H1 (cell line): ENCODE results near the gene FHL2. TPM values are rescaled to one million over a fixed set of nuclear protein-coding genes. Genes with fewer than 3 reads are reported as not detected.

Source experiments
- CTCF ChIA-PET: fragments of 300-600 bp; sonication (Branson Sonifier 250); formaldehyde crosslinking; loops from one replicate; lab custom pipeline; 2021; ENCODE audit not compliant: partially characterized antibody; lab: Charles Lee
- POLR2A ChIA-PET: fragments of 300-600 bp; sonication (Branson Sonifier 250); formaldehyde crosslinking; loops from one replicate; lab custom pipeline; 2021; ENCODE audit warnings: inconsistent platforms; ENCODE audit not compliant: partially characterized antibody; lab: Charles Lee
- DNase-seq, 2 experiments: peaks; one replicate each; pipeline versions ENCODE4 v3.0.0 to v3.0.0-alpha.2; 2010 to 2022; ENCODE audit warnings: low spot score in 2 of 2, low read depth in 1 of 2, mixed read lengths in 1 of 2
- FAIRE-seq: peaks from 2 replicates; lab custom pipeline; 2011; peaks lifted over from hg19 to GRCh38; lab: Jason Lieb, UNC
- H2AFZ ChIP-seq: 2 replicates; pipeline ENCODE4 v1.8.1; 2012; ENCODE audit warnings: low read length, inconsistent platforms
- H2AK5ac ChIP-seq: 2 replicates; pipeline ENCODE4 v1.6.1; 2013; ENCODE audit warnings: low read depth, low read length
- H2BK120ac ChIP-seq: replicated peaks from 2 replicates; pipeline ENCODE3; 2013; ENCODE audit warnings: low read depth, low read length, inconsistent platforms
- H2BK12ac ChIP-seq: 2 replicates; pipeline ENCODE4 v1.6.1; 2013; ENCODE audit warnings: low read depth, low read length
- H2BK15ac ChIP-seq: 2 replicates; pipeline ENCODE4 v1.6.1; 2013; ENCODE audit warnings: low read length
- H2BK20ac ChIP-seq: 2 replicates; pipeline ENCODE4 v1.6.1; 2013; ENCODE audit warnings: low read length
- H2BK5ac ChIP-seq: 2 replicates; pipeline ENCODE4 v1.6.1; 2013; ENCODE audit warnings: low read depth, low read length
- H3K14ac ChIP-seq: 2 replicates; pipeline ENCODE4 v1.6.1; 2013; ENCODE audit warnings: inconsistent platforms; ENCODE audit not compliant: insufficient read length
- H3K18ac ChIP-seq: 2 replicates; pipeline ENCODE4 v1.6.1; 2013; ENCODE audit warnings: low read length; ENCODE audit errors: extremely low read depth
- H3K23ac ChIP-seq: 2 replicates; pipeline ENCODE4 v1.6.1; 2013; ENCODE audit warnings: inconsistent platforms; ENCODE audit not compliant: insufficient read length
- H3K23me2 ChIP-seq: 2 replicates; pipeline ENCODE4 v1.6.1; 2013; ENCODE audit warnings: low read depth, low read length
- H3K27ac ChIP-seq: 2 replicates; pipeline ENCODE4 v1.6.1; 2011; ENCODE audit warnings: low read depth, low read length, inconsistent platforms
- H3K27me3 ChIP-seq, 4 experiments: replicated peaks in 1 of 4; 1 replicate in 1 of 4; 2 replicates in 3 of 4; pipeline versions ENCODE4 v1.6.1 to v1.8.1; 2011 to 2013; ENCODE audit warnings: low read length in 3 of 4, mild to moderate bottlenecking in 3 of 4, inconsistent platforms in 2 of 4, mixed read lengths in 2 of 4, moderate library complexity in 1 of 4; ENCODE audit not compliant: control insufficient read depth in 3 of 4, insufficient read depth in 3 of 4; ENCODE audit errors: extremely low read depth in 1 of 4
- H3K36me3 ChIP-seq, 4 experiments: 2 replicates each; pipeline versions ENCODE4 v1.6.1 to v1.8.1; 2011 to 2013; ENCODE audit warnings: mild to moderate bottlenecking in 4 of 4, low read length in 3 of 4, moderate library complexity in 2 of 4, control low read depth in 1 of 4, inconsistent platforms in 1 of 4; ENCODE audit not compliant: insufficient read depth in 4 of 4, control insufficient read depth in 2 of 4
- H3K4ac ChIP-seq: replicated peaks from 2 replicates; pipeline ENCODE3; 2013; ENCODE audit warnings: low read length, low read depth, mixed read lengths, inconsistent platforms; ENCODE audit not compliant: insufficient read length
- H3K4me1 ChIP-seq, 4 experiments: replicated peaks in 1 of 4; 1 replicate in 1 of 4; 2 replicates in 3 of 4; pipeline versions ENCODE4 v1.6.1 to v1.8.1; 2011 to 2013; ENCODE audit warnings: low read length in 3 of 4, inconsistent platforms in 2 of 4, mixed read lengths in 1 of 4; ENCODE audit not compliant: insufficient read depth in 4 of 4, control insufficient read depth in 3 of 4
- H3K4me2 ChIP-seq, 2 experiments: 2 replicates each; pipeline versions ENCODE4 v1.6.1 to v1.8.1; 2011 to 2013; ENCODE audit warnings: low read depth in 2 of 2, low read length in 2 of 2, control low read depth in 1 of 2, inconsistent platforms in 1 of 2, mild to moderate bottlenecking in 1 of 2; ENCODE audit not compliant: insufficient read depth in 1 of 2
- H3K4me3 ChIP-seq, 4 experiments: fragments of 200-600, 300-600 bp in 1 of 4; sonication (generic), shearing (Covaris generic), sonication (Bioruptor Twin) in 1 of 4; 2 replicates each; pipeline versions ENCODE4 v1.5.1 to v1.8.1; 2011 to 2016; ENCODE audit warnings: low read length in 4 of 4, low read depth in 3 of 4, control low read depth in 2 of 4, inconsistent platforms in 2 of 4, mild to moderate bottlenecking in 2 of 4, mixed read lengths in 1 of 4, moderate library complexity in 1 of 4; ENCODE audit not compliant: insufficient read depth in 2 of 4; ENCODE audit errors: extremely low read depth in 1 of 4
- H3K56ac ChIP-seq: replicated peaks from 2 replicates; pipeline ENCODE3; 2013; ENCODE audit warnings: low read depth, mild to moderate bottlenecking, mixed read lengths, low read length, inconsistent platforms; ENCODE audit not compliant: insufficient read length
- H3K79me1 ChIP-seq: 2 replicates; pipeline ENCODE4 v1.6.1; 2013; ENCODE audit warnings: low read depth, low read length, control low read depth
- H3K79me2 ChIP-seq, 2 experiments: 2 replicates each; pipeline versions ENCODE4 v1.6.1 to v1.8.1; 2012 to 2013; ENCODE audit warnings: low read length in 2 of 2, mild to moderate bottlenecking in 2 of 2, inconsistent platforms in 1 of 2; ENCODE audit not compliant: insufficient read depth in 2 of 2, control insufficient read depth in 1 of 2
- H3K9ac ChIP-seq, 4 experiments: replicated peaks in 1 of 4; 1 replicate in 1 of 4; 2 replicates in 3 of 4; pipeline versions ENCODE4 v1.6.1 to v1.8.1; 2011 to 2013; ENCODE audit warnings: low read depth in 3 of 4, low read length in 3 of 4, control low read depth in 2 of 4, mild to moderate bottlenecking in 2 of 4, moderate library complexity in 2 of 4, inconsistent platforms in 1 of 4; ENCODE audit errors: extremely low read depth in 1 of 4
- H3K9me3 ChIP-seq, 2 experiments: 2 replicates each; pipeline versions ENCODE4 v1.6.1 to v1.8.1; 2012 to 2013; ENCODE audit warnings: mild to moderate bottlenecking in 2 of 2, moderate library complexity in 2 of 2, control low read depth in 1 of 2, inconsistent platforms in 1 of 2, low read depth in 1 of 2, low read length in 1 of 2, mixed read lengths in 1 of 2; ENCODE audit not compliant: insufficient read depth in 2 of 2
- H4K20me1 ChIP-seq, 2 experiments: replicated peaks in 1 of 2; 2 replicates each; pipeline versions ENCODE3 to v1.8.1; 2011 to 2013; ENCODE audit warnings: inconsistent platforms in 2 of 2, low read length in 2 of 2, mild to moderate bottlenecking in 1 of 2; ENCODE audit not compliant: insufficient read depth in 2 of 2, control insufficient read depth in 1 of 2
- H4K5ac ChIP-seq: 2 replicates; pipeline ENCODE4 v1.6.1; 2013; ENCODE audit warnings: low read length, low read depth, mixed read lengths, inconsistent platforms; ENCODE audit not compliant: insufficient read length
- H4K8ac ChIP-seq: 2 replicates; pipeline ENCODE4 v1.8.0; 2013; ENCODE audit warnings: mild to moderate bottlenecking, moderate library complexity, low read length, inconsistent platforms; ENCODE audit not compliant: insufficient read depth; ENCODE audit errors: extremely low read depth
- H4K91ac ChIP-seq: replicated peaks from 2 replicates; pipeline ENCODE3; 2013; ENCODE audit warnings: low read length, mixed read lengths, inconsistent platforms; ENCODE audit not compliant: insufficient read length
- BCL11A ChIP-seq, 2 experiments: IDR thresholded peaks; one replicate each; pipeline ENCODE4 v1.6.1; 2011; ENCODE audit warnings: low read depth in 2 of 2, low read length in 2 of 2, mild to moderate bottlenecking in 2 of 2
- CBX8 ChIP-seq: fragments of 300-800, 300-1000 bp; sonication (generic); IDR thresholded peaks from 2 replicates; pipeline ENCODE4 v1.7.1; 2016; ENCODE audit warnings: low read depth, low read length, borderline replicate concordance
- CHD1 ChIP-seq: IDR thresholded peaks from 2 replicates; pipeline ENCODE4 v1.6.1; 2012; ENCODE audit warnings: low read depth, low read length, improper control_type of control experiment
- EGR1 ChIP-seq: IDR thresholded peaks from 2 replicates; pipeline ENCODE4 v1.6.1; 2011; ENCODE audit warnings: low read depth, low read length, borderline replicate concordance
- EZH2 ChIP-seq: fragments of 200-600 bp; sonication (generic); IDR thresholded peaks from 2 replicates; pipeline ENCODE4 v1.7.1; 2012; ENCODE audit warnings: low read depth, mild to moderate bottlenecking, moderate library complexity, low read length, inconsistent platforms; ENCODE audit not compliant: severe bottlenecking
- FOSL1 ChIP-seq: IDR thresholded peaks from 2 replicates; pipeline ENCODE4 v1.6.1; 2011; ENCODE audit warnings: mild to moderate bottlenecking, low read depth, low read length, moderate library complexity; ENCODE audit not compliant: insufficient read depth
- GTF2F1 ChIP-seq: IDR thresholded peaks from 2 replicates; pipeline ENCODE4 v1.6.1; 2012; ENCODE audit warnings: low read depth, low read length, improper control_type of control experiment, borderline replicate concordance
- MAFK ChIP-seq: IDR thresholded peaks from 2 replicates; pipeline ENCODE4 v1.6.1; 2012; ENCODE audit warnings: low read depth, mild to moderate bottlenecking, improper control_type of control experiment, low read length
- RXRA ChIP-seq: IDR thresholded peaks from 2 replicates; pipeline ENCODE4 v1.6.1; 2011; ENCODE audit warnings: low read depth, mild to moderate bottlenecking, low read length, moderate library complexity; ENCODE audit not compliant: insufficient read depth
- SIRT6 ChIP-seq: IDR thresholded peaks from one replicate; pipeline ENCODE4 v1.7.1; 2012; ENCODE audit warnings: low read length, inconsistent platforms
- WGBS, 2 experiments: shearing (Covaris generic) in 1 of 2; methylation state at CpG; one replicate each; pipeline versions ENCODE4 v1.1.6 to v1.1.7; 2013 to 2015; ENCODE audit warnings: low lambda C conversion rate in 2 of 2, mixed read lengths in 2 of 2, inconsistent platforms in 1 of 2, low coverage in 1 of 2, missing lambda C conversion rate in 1 of 2; ENCODE audit not compliant: insufficient replicate concordance in 2 of 2, insufficient coverage in 1 of 2, insufficient read length in 1 of 2; ENCODE audit errors: extremely low coverage in 1 of 2, missing lambda C conversion rate in 1 of 2; 5-methylcytosine and 5-hydroxymethylcytosine counted together
- polyA plus RNA-seq, 7 experiments: library from polyadenylated mRNA; depleted of rRNA in 3 of 7; stranded (reverse) in 5 of 7; unstranded in 2 of 7; fragments of >200 nt in 5 of 7; fragments of 200-250 nt in 2 of 7; gene quantifications; 1 replicate in 5 of 7; 2 replicates in 1 of 7; 4 replicates in 1 of 7; pipeline versions ENCODE4 v1.2.1 to v1.2.3, GENCODE V29; 2011 to 2013; ENCODE audit warnings: missing spikeins in 2 of 7, mixed read lengths in 2 of 7
- total RNA-seq: library from RNA; stranded (reverse); fragmentation: NEBNext Ultra II Directional; extraction: Animal tissue kit (Norgen Biotek cat#: 25700); gene quantifications from 2 replicates; pipeline ENCODE4 v1.2.1, GENCODE V29; 2021
- TF ChIP-seq, protein P1 (sequence below): IDR thresholded peaks from 2 replicates; pipeline ENCODE4 v1.6.1; 2012; ENCODE audit warnings: low read length, inconsistent platforms
- TF ChIP-seq, protein P2 (sequence below): IDR thresholded peaks from 2 replicates; pipeline ENCODE4 v1.6.1; 2012; ENCODE audit warnings: inconsistent platforms

FHL2 gene
- total and polyA plus RNA-seq, 2 of the 8 experiments (the other 6 are each of a cell fraction or from before 2014, with no cell fraction given): 33.2 to 64.3 TPM

DNA sequence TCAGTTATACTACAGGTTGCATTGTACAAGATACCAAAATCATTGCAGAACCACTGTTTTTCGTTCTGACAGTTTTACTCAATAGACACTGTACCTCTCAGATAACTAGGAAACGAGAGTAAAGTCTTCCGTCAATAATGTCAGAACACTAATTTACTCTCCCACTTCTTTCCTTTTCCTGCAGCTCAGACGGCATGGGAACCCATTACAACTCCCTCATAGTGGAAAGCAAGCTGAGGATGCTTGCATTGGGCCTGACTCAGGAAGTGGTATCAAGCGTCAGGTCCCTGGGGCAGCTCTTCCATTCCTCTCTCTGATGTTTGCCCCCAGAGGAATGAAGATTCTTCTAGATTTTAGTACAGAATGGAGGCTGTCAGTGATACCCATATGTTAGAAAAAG lies 23.9 kb upstream of the FHL2 start:
- H2BK12ac ChIP-seq: no peak overlapping the region
- no peak overlapping the region for H3K9ac ChIP-seq
- no peaks in the 10 kb centered on the region for H4K20me1 ChIP-seq
- no peak overlapping the region for H3K4ac ChIP-seq
- H3K23ac ChIP-seq: no peak overlapping the region
- H2BK15ac ChIP-seq: no peak overlapping the region
- no peak overlapping the region for H2BK5ac ChIP-seq
- 0 out of 4 replicates have a peak, but pooled peaks cover 0 to 3% of the 10 kb centered on the region in 2 experiments for H3K9me3 ChIP-seq
- no peaks in the 10 kb centered on the region for H3K36me3 ChIP-seq
- no peak overlapping the region for H3K4me2 ChIP-seq
- no peak overlapping the region for H2BK20ac ChIP-seq
- no peak overlapping the region for H3K27ac ChIP-seq
- no peaks in the 10 kb centered on the region for H3K79me1 ChIP-seq
- CTCF ChIA-PET: interaction anchor here (0.8 to 2.2 kb wide), 2 partner anchors 32 to 393 kb away, joined by 3 to 6 read pairs; no protein-coding TSS in a partner anchor
- H3K79me2 ChIP-seq: no peaks in the 10 kb centered on the region
- no peak overlapping the region for H2AFZ ChIP-seq
- no peak overlapping the region for H3K4me3 ChIP-seq
- WGBS, 2 experiments: 85% methylated on average over 5 of the region's 5 CpGs; no CpG with 5 or more reads in 1 of the 2 experiments
- no peak overlapping the region for H3K18ac ChIP-seq
- no peak overlapping the region for H3K56ac ChIP-seq
- peaks cover 0 to 12% (median 9%) of the 10 kb centered on the region in 4 experiments; a peak in 5 of 7 replicates for H3K4me1 ChIP-seq
- H3K23me2 ChIP-seq: no peaks in the 10 kb centered on the region
- H3K14ac ChIP-seq: no peak overlapping the region
- no peak overlapping the region for H4K5ac ChIP-seq
- H4K91ac ChIP-seq: no peak overlapping the region
- DNase-seq: no peak
- no peak for FAIRE-seq
- H2AK5ac ChIP-seq: no peak overlapping the region
- no peaks in the 10 kb centered on the region for H3K27me3 ChIP-seq
- no peak overlapping the region for H2BK120ac ChIP-seq
- POLR2A ChIA-PET: interaction anchor here (1.4 kb wide), 1 partner anchor 20 kb away, joined by 3 read pairs; no protein-coding TSS in a partner anchor
- no peak overlapping the region for H4K8ac ChIP-seq
- no peak for TF ChIP-seq MAFK
- no peak for TF ChIP-seq RXRA
- no peak for TF ChIP-seq EGR1
- TF ChIP-seq CHD1: no peak
- TF ChIP-seq GTF2F1: no peak
- no peak for TF ChIP-seq FOSL1
- TF ChIP-seq, protein P1, sequence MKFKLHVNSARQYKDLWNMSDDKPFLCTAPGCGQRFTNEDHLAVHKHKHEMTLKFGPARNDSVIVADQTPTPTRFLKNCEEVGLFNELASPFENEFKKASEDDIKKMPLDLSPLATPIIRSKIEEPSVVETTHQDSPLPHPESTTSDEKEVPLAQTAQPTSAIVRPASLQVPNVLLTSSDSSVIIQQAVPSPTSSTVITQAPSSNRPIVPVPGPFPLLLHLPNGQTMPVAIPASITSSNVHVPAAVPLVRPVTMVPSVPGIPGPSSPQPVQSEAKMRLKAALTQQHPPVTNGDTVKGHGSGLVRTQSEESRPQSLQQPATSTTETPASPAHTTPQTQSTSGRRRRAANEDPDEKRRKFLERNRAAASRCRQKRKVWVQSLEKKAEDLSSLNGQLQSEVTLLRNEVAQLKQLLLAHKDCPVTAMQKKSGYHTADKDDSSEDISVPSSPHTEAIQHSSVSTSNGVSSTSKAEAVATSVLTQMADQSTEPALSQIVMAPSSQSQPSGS: no peak
- no peak for TF ChIP-seq BCL11A (IDR thresholded peaks at IDR 0.05; ENCODE audit: low read depth in 2 of 2, low read length in 2 of 2)
- no peak for TF ChIP-seq SIRT6
- TF ChIP-seq CBX8: no peak
- TF ChIP-seq, protein P2, sequence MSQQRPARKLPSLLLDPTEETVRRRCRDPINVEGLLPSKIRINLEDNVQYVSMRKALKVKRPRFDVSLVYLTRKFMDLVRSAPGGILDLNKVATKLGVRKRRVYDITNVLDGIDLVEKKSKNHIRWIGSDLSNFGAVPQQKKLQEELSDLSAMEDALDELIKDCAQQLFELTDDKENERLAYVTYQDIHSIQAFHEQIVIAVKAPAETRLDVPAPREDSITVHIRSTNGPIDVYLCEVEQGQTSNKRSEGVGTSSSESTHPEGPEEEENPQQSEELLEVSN: no peak
- TF ChIP-seq EZH2: no peak
